ENCODE measurements around the gene SIAH3.

Gene SIAH3

GRCh38 chr13:45859705-45860104 lies 8.2 kb upstream of the SIAH3 start:
- Histone ChIP-seq H3K9me3 (ENCODE audit: control insufficient read depth, insufficient read depth, low read length) (no peaks in the 10 kb centered on the region), H3K4me3 (ENCODE audit: low read depth, low read length) (no peak overlapping the region), H3K9ac (ENCODE audit: low read depth, low read length) (no peak overlapping the region), H3K27me3 (ENCODE audit: control insufficient read depth, insufficient read depth, low read length) (no peaks in the 10 kb centered on the region), H3K36me3 (ENCODE audit: control insufficient read depth, insufficient read depth, low read length) (no peaks in the 10 kb centered on the region), H3K4me1 (ENCODE audit: control insufficient read depth, insufficient read depth, low read length) (no peaks in the 10 kb centered on the region)

DNA sequence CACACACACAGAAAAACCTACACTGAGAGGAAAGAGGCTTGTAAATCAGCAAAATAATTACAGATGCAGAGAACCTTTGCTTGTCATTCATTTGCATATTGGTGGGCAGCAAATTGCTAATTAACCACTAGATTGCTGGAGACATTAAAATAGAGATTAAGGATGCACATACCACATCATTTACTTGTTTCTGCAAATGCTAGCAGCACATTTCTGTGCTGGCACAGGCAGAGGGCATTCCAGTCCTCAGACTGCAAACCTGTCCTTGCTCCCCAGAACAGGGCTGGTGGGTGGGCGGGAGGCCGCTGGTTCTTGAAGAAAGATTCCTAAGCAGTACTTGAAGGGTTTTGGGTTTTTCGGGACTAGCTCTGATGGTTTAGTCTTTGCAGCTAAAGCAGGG lies 941 bp upstream of the SIAH3 start:
- no peaks in the 10 kb centered on the region for H3K36me3 ChIP-seq (ENCODE audit: control insufficient read depth, insufficient read depth, low read length)
- peaks cover 9% of the 10 kb centered on the region for H3K4me1 ChIP-seq (ENCODE audit: control insufficient read depth, insufficient read depth, low read length)
- H3K9me3 ChIP-seq (ENCODE audit: control insufficient read depth, insufficient read depth, low read length) = no peaks in the 10 kb centered on the region
- H3K27me3 ChIP-seq (ENCODE audit: control insufficient read depth, insufficient read depth, low read length) = peaks cover 52% of the 10 kb centered on the region
- no peak overlapping the region for H3K4me3 ChIP-seq (ENCODE audit: low read depth, low read length)
- no peak overlapping the region for H3K9ac ChIP-seq (ENCODE audit: low read depth, low read length)

GRCh38 chr13:45851956-45852355 lies 403 bp upstream of the SIAH3 start:
- Histone ChIP-seq H3K4me1 (ENCODE audit: control insufficient read depth, insufficient read depth, low read length) (peaks cover 9% of the 10 kb centered on the region), H3K27me3 (ENCODE audit: control insufficient read depth, insufficient read depth, low read length) (peaks cover 52% of the 10 kb centered on the region), H3K36me3 (ENCODE audit: control insufficient read depth, insufficient read depth, low read length) (no peaks in the 10 kb centered on the region), H3K9ac (ENCODE audit: low read depth, low read length) (no peak overlapping the region), H3K4me3 (ENCODE audit: low read depth, low read length) (peak overlapping the region; percentile 48), H3K9me3 (ENCODE audit: control insufficient read depth, insufficient read depth, low read length) (no peaks in the 10 kb centered on the region)

GRCh38 chr13:45850027-45850613 lies 1.4 kb downstream of the SIAH3 start:
- Histone ChIP-seq H3K36me3 (ENCODE audit: control insufficient read depth, insufficient read depth, low read length) (no peaks in the 10 kb centered on the region), H3K27me3 (ENCODE audit: control insufficient read depth, insufficient read depth, low read length) (peaks cover 52% of the 10 kb centered on the region), H3K9ac (ENCODE audit: low read depth, low read length) (no peak overlapping the region)

GRCh38 chr13:45849408-45849807 lies 2.1 kb downstream of the SIAH3 start:
- no peak overlapping the region for H3K9ac ChIP-seq (ENCODE audit: low read depth, low read length)
- H3K27me3 ChIP-seq (ENCODE audit: control insufficient read depth, insufficient read depth, low read length) = peaks cover 52% of the 10 kb centered on the region
- H3K9me3 ChIP-seq (ENCODE audit: control insufficient read depth, insufficient read depth, low read length) = no peaks in the 10 kb centered on the region
- peaks cover 9% of the 10 kb centered on the region for H3K4me1 ChIP-seq (ENCODE audit: control insufficient read depth, insufficient read depth, low read length)
- H3K36me3 ChIP-seq (ENCODE audit: control insufficient read depth, insufficient read depth, low read length) = no peaks in the 10 kb centered on the region
- H3K4me3 ChIP-seq (ENCODE audit: low read depth, low read length) = no peak overlapping the region

More at GRCh38 chr13:45850027-45850613, 1.4 kb downstream of the SIAH3 start:
- Histone ChIP-seq H3K9me3 (ENCODE audit: control insufficient read depth, insufficient read depth, low read length) (no peaks in the 10 kb centered on the region), H3K4me3 (ENCODE audit: low read depth, low read length) (peak overlapping the region; percentile 48), H3K4me1 (ENCODE audit: control insufficient read depth, insufficient read depth, low read length) (peaks cover 9% of the 10 kb centered on the region)

DNA sequence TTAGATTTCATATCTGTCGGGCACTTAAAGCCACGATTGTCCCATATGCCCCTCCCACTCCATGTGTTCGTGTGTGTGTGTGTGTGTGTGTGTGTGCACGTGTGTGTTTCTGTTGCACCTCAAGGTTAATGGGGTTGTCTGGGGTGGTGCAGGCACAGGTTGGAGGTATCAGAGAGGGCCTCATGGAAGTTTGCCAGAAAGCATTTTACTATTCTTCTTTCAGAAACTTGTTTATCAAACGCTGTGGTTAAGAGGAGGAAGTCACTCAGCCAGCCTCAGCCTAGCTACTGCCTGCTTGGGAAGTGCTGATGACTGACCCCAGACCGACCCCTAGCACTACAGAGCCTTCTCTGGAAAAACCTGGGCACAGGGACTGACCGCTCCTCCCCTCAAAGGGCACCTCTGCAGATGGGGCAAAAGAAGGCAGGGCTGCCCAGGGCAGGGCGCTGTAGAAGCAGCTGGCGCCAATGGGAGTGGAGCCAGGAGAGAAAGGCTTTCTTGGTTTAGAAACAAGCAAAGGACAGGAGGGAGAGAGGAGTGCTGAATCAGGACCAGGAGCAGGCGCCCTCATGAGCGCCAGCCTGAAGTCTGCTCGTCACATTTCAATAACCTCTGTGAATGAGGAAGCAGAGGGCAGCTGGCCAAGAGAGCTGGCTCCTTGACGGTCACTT lies 3.9 kb downstream of the SIAH3 start:
- Histone ChIP-seq H3K27me3 (ENCODE audit: control insufficient read depth, insufficient read depth, low read length) (peaks cover 48% of the 10 kb centered on the region), H3K4me3 (ENCODE audit: low read depth, low read length) (no peak overlapping the region), H3K9ac (ENCODE audit: low read depth, low read length) (no peak overlapping the region), H3K9me3 (ENCODE audit: control insufficient read depth, insufficient read depth, low read length) (no peaks in the 10 kb centered on the region), H3K36me3 (ENCODE audit: control insufficient read depth, insufficient read depth, low read length) (no peaks in the 10 kb centered on the region), H3K4me1 (ENCODE audit: control insufficient read depth, insufficient read depth, low read length) (peaks cover 9% of the 10 kb centered on the region)

DNA sequence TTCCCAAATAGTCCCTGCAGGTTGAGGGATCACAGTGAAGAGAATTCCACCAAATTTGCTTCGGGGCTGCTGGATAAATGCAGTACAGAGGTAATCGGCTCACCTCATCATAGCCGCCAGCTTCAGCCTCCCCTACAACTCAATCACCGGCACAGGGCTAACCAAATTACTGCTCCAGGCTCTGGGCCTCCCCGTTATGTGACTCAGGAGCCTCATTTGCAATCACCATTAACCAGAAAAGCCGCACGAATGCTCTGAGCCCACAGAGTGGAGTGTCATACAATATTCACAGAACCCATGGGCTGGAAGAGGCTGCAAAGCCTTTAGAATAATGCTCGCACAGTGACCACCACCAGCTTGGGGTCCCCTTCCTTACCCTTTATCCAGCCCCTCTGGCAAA lies 4.9 kb downstream of the SIAH3 start:
- H3K9me3 ChIP-seq (ENCODE audit: control insufficient read depth, insufficient read depth, low read length) = no peaks in the 10 kb centered on the region
- H3K4me1 ChIP-seq (ENCODE audit: control insufficient read depth, insufficient read depth, low read length) = peaks cover 7% of the 10 kb centered on the region
- no peaks in the 10 kb centered on the region for H3K36me3 ChIP-seq (ENCODE audit: control insufficient read depth, insufficient read depth, low read length)
- H3K9ac ChIP-seq (ENCODE audit: low read depth, low read length) = no peak overlapping the region
- peaks cover 38% of the 10 kb centered on the region for H3K27me3 ChIP-seq (ENCODE audit: control insufficient read depth, insufficient read depth, low read length)
- no peak overlapping the region for H3K4me3 ChIP-seq (ENCODE audit: low read depth, low read length)

- H3K4me3 ChIP-seq (ENCODE audit: low read depth, low read length) = no peak overlapping the region
- H3K9ac ChIP-seq (ENCODE audit: low read depth, low read length) = no peak overlapping the region
- peaks cover 8% of the 10 kb centered on the region for H3K4me1 ChIP-seq (ENCODE audit: control insufficient read depth, insufficient read depth, low read length)
- no peaks in the 10 kb centered on the region for H3K36me3 ChIP-seq (ENCODE audit: control insufficient read depth, insufficient read depth, low read length)
- H3K27me3 ChIP-seq (ENCODE audit: control insufficient read depth, insufficient read depth, low read length) = no peaks in the 10 kb centered on the region
- H3K9me3 ChIP-seq (ENCODE audit: control insufficient read depth, insufficient read depth, low read length) = no peaks in the 10 kb centered on the region
Measured at GRCh38 chr13:45838171-45838745, 13.3 kb downstream of the SIAH3 start.

DNA sequence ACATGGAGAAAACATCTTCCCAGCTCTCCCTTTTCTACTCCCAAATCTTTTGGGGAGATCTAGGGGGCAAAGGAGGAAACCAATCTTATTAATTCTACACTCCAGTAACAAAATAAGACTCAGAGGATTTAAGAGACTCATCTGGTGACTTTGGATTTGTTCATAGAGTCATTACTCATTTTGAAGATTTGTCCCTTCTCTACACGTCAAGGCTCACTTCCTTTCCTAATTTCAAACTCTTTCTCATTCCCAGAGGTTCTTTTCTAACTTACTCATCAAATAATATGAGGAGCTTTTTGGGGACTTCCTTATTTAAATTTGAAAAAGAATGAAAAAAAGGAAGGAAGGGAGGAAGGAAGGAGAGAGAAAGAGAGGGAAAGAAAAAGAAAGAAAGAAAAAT lies 14.4 kb downstream of the SIAH3 start:
- Histone ChIP-seq H3K4me1 (ENCODE audit: control insufficient read depth, insufficient read depth, low read length) (peaks cover 8% of the 10 kb centered on the region), H3K36me3 (ENCODE audit: control insufficient read depth, insufficient read depth, low read length) (no peaks in the 10 kb centered on the region), H3K9ac (ENCODE audit: low read depth, low read length) (no peak overlapping the region), H3K27me3 (ENCODE audit: control insufficient read depth, insufficient read depth, low read length) (no peaks in the 10 kb centered on the region), H3K9me3 (ENCODE audit: control insufficient read depth, insufficient read depth, low read length) (no peaks in the 10 kb centered on the region), H3K4me3 (ENCODE audit: low read depth, low read length) (no peak overlapping the region)

DNA sequence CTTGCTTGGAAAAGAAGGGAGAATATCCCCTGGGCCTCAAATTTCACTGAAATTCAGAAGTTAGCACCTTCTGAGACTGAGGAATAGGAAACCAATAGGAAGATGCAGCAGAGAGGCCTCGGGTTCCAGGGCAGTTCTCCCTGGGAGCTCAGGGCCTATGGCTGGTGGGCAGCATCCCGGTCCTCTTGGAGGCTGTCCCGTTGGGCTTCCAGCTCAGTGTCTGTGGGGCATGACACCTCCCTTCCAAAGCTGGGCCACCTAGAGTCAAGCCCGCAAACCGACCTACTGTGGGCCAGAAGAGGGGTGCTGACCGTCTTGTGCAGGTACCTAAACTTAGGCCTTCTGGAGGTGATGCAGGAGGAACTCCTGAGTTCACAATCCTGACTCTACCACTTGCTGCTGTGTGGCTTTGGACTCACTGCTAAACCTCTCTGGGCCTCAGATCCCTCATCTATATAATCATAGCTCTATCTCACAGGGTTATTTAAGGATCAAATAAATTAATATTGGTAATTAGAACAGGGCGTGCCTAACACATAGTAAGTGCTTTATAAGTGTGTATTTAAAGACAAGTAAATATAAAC lies 17.1 kb downstream of the SIAH3 start:
- Histone ChIP-seq H3K4me3 (ENCODE audit: low read depth, low read length) (no peak overlapping the region), H3K4me1 (ENCODE audit: control insufficient read depth, insufficient read depth, low read length) (peaks cover 8% of the 10 kb centered on the region), H3K36me3 (ENCODE audit: control insufficient read depth, insufficient read depth, low read length) (no peaks in the 10 kb centered on the region), H3K9ac (ENCODE audit: low read depth, low read length) (no peak overlapping the region), H3K9me3 (ENCODE audit: control insufficient read depth, insufficient read depth, low read length) (no peaks in the 10 kb centered on the region), H3K27me3 (ENCODE audit: control insufficient read depth, insufficient read depth, low read length) (no peaks in the 10 kb centered on the region)

- Histone ChIP-seq H3K4me3 (ENCODE audit: low read depth, low read length) (no peak overlapping the region), H3K27me3 (ENCODE audit: control insufficient read depth, insufficient read depth, low read length) (no peaks in the 10 kb centered on the region), H3K4me1 (ENCODE audit: control insufficient read depth, insufficient read depth, low read length) (peaks cover 11% of the 10 kb centered on the region), H3K9ac (ENCODE audit: low read depth, low read length) (no peak overlapping the region), H3K36me3 (ENCODE audit: control insufficient read depth, insufficient read depth, low read length) (no peaks in the 10 kb centered on the region), H3K9me3 (ENCODE audit: control insufficient read depth, insufficient read depth, low read length) (no peaks in the 10 kb centered on the region)
Measured at GRCh38 chr13:45833663-45834375, 17.7 kb downstream of the SIAH3 start.
